ENCODE measurements around the gene FDX2. TPM values are rescaled to one million over a fixed set of nuclear protein-coding genes. Genes with fewer than 3 reads are reported as not detected.
A peak's percentile ranks its signal among the peaks of the same experiment; 100 is the strongest.

FDX2 gene
- total RNA-seq (13.6 and 13.9 TPM in 2 replicates), polyA plus RNA-seq (13.8 and 21.5 TPM in 2 replicates), polyA minus RNA-seq (11.9 and 16.0 TPM in 2 replicates)
- total RNA-seq (2013) = 10.3 TPM

DNA sequence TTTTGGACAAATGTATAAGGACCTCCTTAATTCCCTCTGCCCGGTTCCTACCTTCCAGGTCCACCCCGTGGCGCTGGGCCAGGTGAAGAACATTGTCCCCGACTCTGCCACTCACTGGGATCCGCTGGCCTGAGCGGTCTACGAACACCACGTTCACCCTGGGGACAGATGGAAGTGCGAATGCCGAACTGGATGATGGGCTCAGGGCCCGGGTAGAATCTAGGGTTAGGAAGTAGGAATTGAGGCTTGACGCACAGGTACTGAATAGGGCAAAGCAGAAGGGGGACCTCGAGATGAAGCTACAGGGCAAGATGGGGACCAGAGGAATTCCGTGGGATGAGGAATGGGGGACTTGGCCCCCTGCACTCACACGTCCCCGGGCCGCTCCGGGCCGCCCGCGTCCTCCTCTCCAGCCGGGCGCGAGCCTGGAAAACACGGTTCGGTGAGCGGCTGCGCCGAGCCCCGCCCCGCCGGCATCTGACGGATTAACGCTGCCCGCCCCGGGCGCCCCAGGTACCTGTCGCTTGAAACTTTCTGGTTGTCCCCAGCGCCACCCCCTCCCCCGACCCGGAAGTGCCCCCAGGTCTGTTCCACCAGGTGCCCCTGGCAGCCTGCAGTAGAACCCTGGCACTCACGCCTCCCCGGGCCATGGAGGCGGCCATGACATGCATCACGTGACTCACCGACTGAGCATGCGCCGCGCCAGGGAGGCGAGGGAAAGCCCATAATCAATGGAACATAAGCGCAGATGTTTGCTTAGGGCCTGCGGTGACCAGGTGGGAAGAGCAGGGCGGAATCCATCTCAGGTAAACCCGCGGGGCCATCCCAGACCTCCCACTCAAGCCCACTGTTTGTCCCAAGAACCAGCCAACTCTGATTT is at the start of gene FDX2:
Gene FDX2 (minus strand): TSS at position 681 of the 880 bp plus-strand sequence. CDS start 19 bp downstream, at position 662.
- H2AFZ ChIP-seq (ENCODE audit: insufficient read depth, low read depth, low read length, poor library complexity, severe bottlenecking) = peak within 1 kb of the TSS; percentile 89
- peaks cover 6 to 14% of the 10 kb centered on the region in 2 donors for H3K4me1 ChIP-seq (ENCODE audit: control insufficient read depth in 2 of 2, insufficient read depth in 2 of 2, low read length in 2 of 2)
- no peaks in the 10 kb centered on the region for H3K9me3 Mint-ChIP-seq (ENCODE audit: insufficient read depth)
- ATAC-seq (ENCODE audit: low read depth) (peak; percentile 91), DNase-seq (peak; percentile 92)
- no peaks in the 10 kb centered on the region for H3K9me3 ChIP-seq (ENCODE audit: control extremely low read depth in 1 of 3, control insufficient read depth in 2 of 3, insufficient read depth in 1 of 3, low read length in 2 of 3)
- peak within 1 kb of the TSS; percentile 81 for H3K4me2 ChIP-seq (replicated peaks; ENCODE audit: low read depth, low read length, poor library complexity, severe bottlenecking)
- peak within 1 kb of the TSS; percentile 96 for H3K4me3 Mint-ChIP-seq
- TF ChIP-seq EZH2 (IDR thresholded peaks at IDR 0.05; ENCODE audit: borderline replicate concordance, insufficient read depth, low read depth, low read length, poor library complexity, severe bottlenecking) (no peak), CTCF (IDR thresholded peaks at IDR 0.05) (no peak)
- intact Hi-C loops (cut with micrococcal nuclease) = loop anchor here (1.0 kb wide), 2 partner anchors 18 to 45 kb away; partner anchors contain the start of gene RAVER1
- WGBS (ENCODE audit: insufficient coverage) = under 1% methylated on average over 49 of the region's 55 CpGs
- H3K27me3 ChIP-seq (replicated peaks in 1 of 4; ENCODE audit: control extremely low read depth in 1 of 4, control insufficient read depth in 3 of 4, insufficient read depth in 4 of 4, low read length in 3 of 4) = no peaks in the 10 kb centered on the region
- H3K4me3 ChIP-seq (ENCODE audit: control extremely low read depth in 1 of 5, extremely low read depth in 1 of 5, insufficient read depth in 1 of 5, low read depth in 2 of 5, low read length in 4 of 5) = peak within 1 kb of the TSS; percentile 31 to 91 (median 80)
- H3K27ac Mint-ChIP-seq = peak within 1 kb of the TSS; percentile 85
- no peaks in the 10 kb centered on the region for H4K20me1 ChIP-seq (ENCODE audit: control insufficient read depth, insufficient read depth, low read length, poor library complexity, severe bottlenecking)
- no peaks in the 10 kb centered on the region for H3K79me2 ChIP-seq (ENCODE audit: control insufficient read depth, insufficient read depth, low read length)
- POLR2A ChIA-PET = interaction anchor here (1.0 kb wide), 1 partner anchor 16 kb away, joined by 8 read pairs; no protein-coding TSS in a partner anchor
- H3K9ac ChIP-seq (ENCODE audit: low read length) = peak within 1 kb of the TSS; percentile 76
- CTCF ChIA-PET = interaction anchor here (0.8 to 1.4 kb wide), 3 partner anchors 45 to 113 kb away, joined by 3 to 5 read pairs (median 3); partner anchors contain the start of gene ICAM1
- H3K27ac ChIP-seq (ENCODE audit: low read length in 2 of 2) = peak within 1 kb of the TSS in 1 of 2 donors; percentile 55
- peaks cover 14% of the 10 kb centered on the region for H3K4me1 Mint-ChIP-seq
- H3K36me3 ChIP-seq (replicated peaks in 1 of 2; ENCODE audit: control extremely low read depth in 1 of 2, control insufficient read depth in 1 of 2, extremely low read depth in 1 of 2, insufficient read depth in 2 of 2, low read length in 1 of 2) = peaks cover 0 to 17% of the 10 kb centered on the region in 2 experiments
- H3K27me3 Mint-ChIP-seq = no peaks in the 10 kb centered on the region

- intact Hi-C loops (cut with micrococcal nuclease) = no loop called here
- no peak for ATAC-seq (ENCODE audit: low read depth)
- peaks cover 44% of the 10 kb centered on the region for H3K79me2 ChIP-seq (ENCODE audit: control insufficient read depth, insufficient read depth, low read length)
- no peak overlapping the region for H3K4me3 Mint-ChIP-seq
- peaks cover 32% of the 10 kb centered on the region for H4K20me1 ChIP-seq (ENCODE audit: control insufficient read depth, insufficient read depth, low read length, poor library complexity, severe bottlenecking)
- no peak overlapping the region for H2AFZ ChIP-seq (ENCODE audit: insufficient read depth, low read depth, low read length, poor library complexity, severe bottlenecking)
- no peak overlapping the region for H3K9ac ChIP-seq (ENCODE audit: low read length)
- DNase-seq = no peak
- POLR2A ChIA-PET = no interaction called here
- H3K27me3 Mint-ChIP-seq = no peaks in the 10 kb centered on the region
- H3K36me3 ChIP-seq (replicated peaks in 1 of 2; ENCODE audit: control extremely low read depth in 1 of 2, control insufficient read depth in 1 of 2, extremely low read depth in 1 of 2, insufficient read depth in 2 of 2, low read length in 1 of 2) = peaks cover 0 to 79% of the 10 kb centered on the region in 2 experiments
- peaks cover 0 to 6% (median 0%) of the 10 kb centered on the region in 3 donors for H3K9me3 ChIP-seq (ENCODE audit: control extremely low read depth in 1 of 3, control insufficient read depth in 2 of 3, insufficient read depth in 1 of 3, low read length in 2 of 3)
- no peaks in the 10 kb centered on the region for H3K4me1 Mint-ChIP-seq
- H3K4me2 ChIP-seq (replicated peaks; ENCODE audit: low read depth, low read length, poor library complexity, severe bottlenecking) = no peak overlapping the region
- TF ChIP-seq CTCF (IDR thresholded peaks at IDR 0.05) (no peak), EZH2 (IDR thresholded peaks at IDR 0.05; ENCODE audit: borderline replicate concordance, insufficient read depth, low read depth, low read length, poor library complexity, severe bottlenecking) (no peak)
- no peaks in the 10 kb centered on the region for H3K9me3 Mint-ChIP-seq (ENCODE audit: insufficient read depth)
- 98% methylated on average over 23 of the region's 23 CpGs for WGBS (ENCODE audit: insufficient coverage)
- H3K4me3 ChIP-seq (ENCODE audit: control extremely low read depth in 1 of 5, extremely low read depth in 1 of 5, insufficient read depth in 1 of 5, low read depth in 2 of 5, low read length in 4 of 5) = no peak overlapping the region
- CTCF ChIA-PET = no interaction called here
- H3K27ac ChIP-seq (ENCODE audit: low read length in 2 of 2) = no peak overlapping the region
- no peaks in the 10 kb centered on the region for H3K27me3 ChIP-seq (replicated peaks in 1 of 4; ENCODE audit: control extremely low read depth in 1 of 4, control insufficient read depth in 3 of 4, insufficient read depth in 4 of 4, low read length in 3 of 4)
- no peak overlapping the region for H3K27ac Mint-ChIP-seq
- H3K4me1 ChIP-seq (ENCODE audit: control insufficient read depth in 2 of 2, insufficient read depth in 2 of 2, low read length in 2 of 2) = no peaks in the 10 kb centered on the region
Measured at GRCh38 chr19:10365518-10365917, 49.7 kb upstream of the FDX2 start.

All from B cell (primary cell).